ENCODE results near the gene ERC2.

DNA sequence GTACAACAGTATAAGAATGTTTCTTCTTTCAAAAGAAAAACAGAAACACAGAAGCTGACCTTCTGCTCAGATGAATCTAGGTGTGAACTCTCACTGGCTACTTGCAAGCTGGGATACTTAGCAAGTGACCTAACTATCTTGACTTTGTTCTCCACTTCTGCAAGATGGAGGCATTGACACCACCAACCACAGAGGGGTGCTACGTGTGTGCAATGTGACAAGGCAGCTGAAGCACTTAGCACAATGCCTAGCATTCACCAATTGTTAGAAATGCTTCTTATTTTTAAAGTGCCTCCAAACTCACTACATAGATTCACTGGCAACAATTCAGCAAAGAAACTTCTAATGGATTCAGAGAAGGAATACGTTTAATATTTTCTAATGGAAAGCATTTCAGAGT is 649.8 kb downstream of the ERC2 start:
- TF ChIP-seq, protein P1, sequence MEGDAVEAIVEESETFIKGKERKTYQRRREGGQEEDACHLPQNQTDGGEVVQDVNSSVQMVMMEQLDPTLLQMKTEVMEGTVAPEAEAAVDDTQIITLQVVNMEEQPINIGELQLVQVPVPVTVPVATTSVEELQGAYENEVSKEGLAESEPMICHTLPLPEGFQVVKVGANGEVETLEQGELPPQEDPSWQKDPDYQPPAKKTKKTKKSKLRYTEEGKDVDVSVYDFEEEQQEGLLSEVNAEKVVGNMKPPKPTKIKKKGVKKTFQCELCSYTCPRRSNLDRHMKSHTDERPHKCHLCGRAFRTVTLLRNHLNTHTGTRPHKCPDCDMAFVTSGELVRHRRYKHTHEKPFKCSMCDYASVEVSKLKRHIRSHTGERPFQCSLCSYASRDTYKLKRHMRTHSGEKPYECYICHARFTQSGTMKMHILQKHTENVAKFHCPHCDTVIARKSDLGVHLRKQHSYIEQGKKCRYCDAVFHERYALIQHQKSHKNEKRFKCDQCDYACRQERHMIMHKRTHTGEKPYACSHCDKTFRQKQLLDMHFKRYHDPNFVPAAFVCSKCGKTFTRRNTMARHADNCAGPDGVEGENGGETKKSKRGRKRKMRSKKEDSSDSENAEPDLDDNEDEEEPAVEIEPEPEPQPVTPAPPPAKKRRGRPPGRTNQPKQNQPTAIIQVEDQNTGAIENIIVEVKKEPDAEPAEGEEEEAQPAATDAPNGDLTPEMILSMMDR (IDR thresholded peaks at IDR 0.05) = no peak
- no peak for TF ChIP-seq POLR2A (IDR thresholded peaks at IDR 0.05)

All from heart left ventricle (tissue), 13 donors.